K562 (cell line): ENCODE results near the gene AKR1C3. TPM values are rescaled to one million over a fixed set of nuclear protein-coding genes. Genes with fewer than 3 reads are reported as not detected.

Source experiments
- ARID3A ChIP-seq: IDR thresholded peaks from 2 replicates; pipeline ENCODE4 v1.6.1; 2012; ENCODE audit warnings: low read depth, low read length, improper control_type of control experiment, borderline replicate concordance
- ATF7 ChIP-seq: fragments of 450-650 bp; IDR thresholded peaks from 2 replicates; pipeline ENCODE4 v1.7.1; 2014; ENCODE audit warnings: mild to moderate bottlenecking, moderate library complexity
- CHD1 ChIP-seq: fragments of 200-600 bp; sonication (generic); IDR thresholded peaks from one replicate; pipeline ENCODE4 v1.6.1; 2012; ENCODE audit warnings: mild to moderate bottlenecking, moderate library complexity, low read length, inconsistent platforms
- CHD4 ChIP-seq: fragments of 200-600 bp; sonication (generic); IDR thresholded peaks from 3 replicates; pipeline ENCODE4 v1.6.1; 2012; ENCODE audit warnings: low read depth, mild to moderate bottlenecking, mixed read lengths, low read length, inconsistent platforms; ENCODE audit not compliant: insufficient read depth, insufficient replicate concordance, poor library complexity, severe bottlenecking
- CREM ChIP-seq: IDR thresholded peaks from 2 replicates; pipeline ENCODE4 v1.6.1; 2014; ENCODE audit warnings: antibody characterized with exemption, low read depth
- E2F6 ChIP-seq, 2 experiments: IDR thresholded peaks; 2 replicates each; pipeline ENCODE4 v1.6.1; 2011; ENCODE audit warnings: borderline replicate concordance in 1 of 2, control low read depth in 1 of 2, low read depth in 1 of 2, low read length in 1 of 2, mild to moderate bottlenecking in 1 of 2, mixed read lengths in 1 of 2, moderate library complexity in 1 of 2; ENCODE audit not compliant: insufficient read depth in 1 of 2, insufficient read length in 1 of 2, poor library complexity in 1 of 2, severe bottlenecking in 1 of 2; ENCODE audit errors: extremely low read depth in 1 of 2
- EZH2 ChIP-seq: IDR thresholded peaks from 2 replicates; pipeline ENCODE4 v1.6.1; 2012; ENCODE audit warnings: low read depth, mild to moderate bottlenecking, inconsistent platforms, low read length, borderline replicate concordance
- FOXM1 ChIP-seq, 2 experiments: fragments of 450-650 bp in 1 of 2; sonication (generic) in 1 of 2; formaldehyde crosslinking in 1 of 2; IDR thresholded peaks; 2 replicates each; pipeline versions ENCODE4 v1.6.1 to v1.9.0; 2017 to 2022; ENCODE audit warnings: low read depth in 2 of 2, mild to moderate bottlenecking in 2 of 2, missing genetic modification reagents in 1 of 2, moderate library complexity in 1 of 2
- GTF2E2 ChIP-seq: fragments of 200-800 bp; sonication (Bioruptor generic); IDR thresholded peaks from 2 replicates; pipeline ENCODE4 v1.6.1; 2016; ENCODE audit warnings: missing genetic modification characterization, missing compliant biosample characterization
- KHSRP ChIP-seq: fragments of 450-650 bp; IDR thresholded peaks from 2 replicates; pipeline ENCODE4 v1.6.1; 2017
- L3MBTL2 ChIP-seq: fragments of 450-650 bp; IDR thresholded peaks from 2 replicates; pipeline ENCODE4 v1.6.1; 2016; ENCODE audit warnings: mild to moderate bottlenecking, moderate library complexity
- NR2C2 ChIP-seq, 2 experiments: fragments of 200-800 bp in 1 of 2; sonication (Bioruptor generic) in 1 of 2; sonication (generic) in 1 of 2; formaldehyde crosslinking in 1 of 2; IDR thresholded peaks; 2 replicates each; pipeline versions ENCODE4 v1.6.1 to v1.8.0; 2016 to 2022; ENCODE audit warnings: mild to moderate bottlenecking in 1 of 2, missing compliant biosample characterization in 1 of 2, missing genetic modification characterization in 1 of 2, missing genetic modification reagents in 1 of 2
- PCBP2 ChIP-seq: fragments of 200-400 bp; formaldehyde crosslinking; IDR thresholded peaks from 2 replicates; pipeline ENCODE4 v1.6.1; 2018; ENCODE audit warnings: low read length, low read depth, mild to moderate bottlenecking, moderate library complexity; ENCODE audit not compliant: poor library complexity, severe bottlenecking
- POLR3G ChIP-seq: IDR thresholded peaks from 2 replicates; pipeline ENCODE4 v1.6.1; 2011; ENCODE audit not compliant: insufficient read length, insufficient replicate concordance; ENCODE audit errors: extremely low read depth
- SFPQ ChIP-seq: fragments of 200-400 bp; formaldehyde crosslinking; IDR thresholded peaks from 2 replicates; pipeline ENCODE4 v1.6.1; 2017; ENCODE audit warnings: mild to moderate bottlenecking, low read depth, low read length, moderate library complexity
- SNAPC5 ChIP-seq: fragments of 250-450 bp; sonication (Bioruptor Pico); IDR thresholded peaks from 2 replicates; pipeline ENCODE4 v1.8.0; 2021; ENCODE audit warnings: moderate library complexity, mild to moderate bottlenecking, inconsistent platforms
- SREBF2 ChIP-seq: sonication (generic); formaldehyde crosslinking; IDR thresholded peaks from 2 replicates; pipeline ENCODE4 v1.4.0; 2020; ENCODE audit warnings: mild to moderate bottlenecking, missing genetic modification reagents
- ZBTB1 ChIP-seq: sonication (generic); formaldehyde crosslinking; IDR thresholded peaks from 2 replicates; pipeline ENCODE4 v1.8.1; 2023; ENCODE audit warnings: missing genetic modification reagents, low read depth, mild to moderate bottlenecking, borderline replicate concordance
- ZFP30 ChIP-seq: fragments of 250-450 bp; sonication (Bioruptor Pico); IDR thresholded peaks from 2 replicates; pipeline ENCODE4 v1.8.0; 2022; ENCODE audit warnings: moderate library complexity, mild to moderate bottlenecking, inconsistent platforms, borderline replicate concordance
- ZNF174 ChIP-seq: fragments of 250-450 bp; sonication (Bioruptor Pico); IDR thresholded peaks from 2 replicates; pipeline ENCODE4 v1.4.0; 2020; ENCODE audit warnings: mild to moderate bottlenecking
- ZNF551 ChIP-seq: fragments of 250-450 bp; sonication (Bioruptor Pico); IDR thresholded peaks from 2 replicates; pipeline ENCODE4 v1.5.0; 2021; ENCODE audit warnings: mild to moderate bottlenecking, moderate library complexity
- ZNF644 ChIP-seq: fragments of 200-800 bp; sonication (Bioruptor generic); IDR thresholded peaks from 2 replicates; pipeline ENCODE4 v1.6.1; 2016; ENCODE audit warnings: low read depth, missing genetic modification characterization, missing compliant biosample characterization
- polyA plus RNA-seq, 8 experiments: library from polyadenylated mRNA; depleted of rRNA in 4 of 8; stranded (reverse) in 5 of 8; unstranded in 3 of 8; fragments of >200 nt; fragmentation: Nextera tagmentation in 2 of 8; fragmentation: Illumina TruSeq in 1 of 8; extraction: Ambion mirVana in 2 of 8; extraction: Trizol in 1 of 8; gene quantifications; 2 replicates each; pipeline versions ENCODE4 v1.2.1 to v1.2.3, GENCODE V29; 2011 to 2014; ENCODE audit warnings: inconsistent platforms in 1 of 8, missing spikeins in 1 of 8
- total RNA-seq, 7 experiments: library from RNA; depleted of rRNA in 6 of 7; stranded (reverse); fragments of >200 nt in 6 of 7; fragmentation: Illumina TruSeq in 2 of 7; extraction: Trizol in 2 of 7; gene quantifications; 2 replicates each; pipeline versions ENCODE4 v1.2.1 to v1.2.3, GENCODE V29; 2011 to 2021; ENCODE audit warnings: low replicate concordance in 1 of 7

Gene AKR1C3
- total and polyA plus RNA-seq, 9 of the 15 experiments (the other 6 are each of a cell fraction or from before 2014, with no cell fraction given), result 4.6 to 20.4 (median 10.1) TPM

GRCh38 chr10:5078547-5079180 lies 15.6 kb upstream of the AKR1C3 start (continued):
- TF ChIP-seq SFPQ (no peak), SREBF2 (CRISPR knock-in tag) (no peak), ZNF174 (no peak), NR2C2 (CRISPR knock-in tag; IDR thresholded peaks at IDR 0.05) (no peak), NR2C2 (tag; IDR thresholded peaks at IDR 0.05) (no peak; the same call in 1 of the 2 replicates), CHD1 (no peak), POLR3G (no peak), PCBP2 (no peak), ZNF551 (CRISPR knock-in tag) (no peak), SNAPC5 (CRISPR knock-in tag) (no peak), ZBTB1 (CRISPR knock-in tag) (no peak), KHSRP (no peak), ZNF644 (tag) (peak; percentile 74; the same call in 1 of the 2 replicates), FOXM1 (IDR thresholded peaks at IDR 0.05; ENCODE audit: low read depth) (no peak), FOXM1 (CRISPR knock-in tag; IDR thresholded peaks at IDR 0.05; ENCODE audit: low read depth) (no peak), CREM (no peak), ARID3A (no peak), ZFP30 (CRISPR knock-in tag) (no peak), ATF7 (0 out of 2 replicates have a peak, but pooled peaks have one; percentile 12), L3MBTL2 (peak; percentile 92), E2F6 (IDR thresholded peaks at IDR 0.05; ENCODE audit: borderline replicate concordance in 1 of 2, extremely low read depth in 1 of 2, insufficient read depth in 1 of 2, insufficient read length in 1 of 2, low read depth in 1 of 2, low read length in 1 of 2, poor library complexity in 1 of 2, severe bottlenecking in 1 of 2) (peak in 1 of 2 experiments; percentile 21), GTF2E2 (tag) (no peak), CHD4 (no peak), EZH2 (no peak)
